Small intestine (tissue), 7 donors: Measurements from ENCODE around the gene LINGO4. TPM values are rescaled to one million over a fixed set of nuclear protein-coding genes. Genes with fewer than 3 reads are reported as not detected.

ENCODE experiments used
- DNase-seq, 2 donors: peaks; one replicate each; pipeline versions ENCODE4 v3.0.0 to v3.0.0-alpha.2; 2013
- FAIRE-seq: peaks from 2 replicates; lab custom pipeline; 2012; peaks lifted over from hg19 to GRCh38; lab: Jason Lieb, UNC
- H3K27ac ChIP-seq, 3 donors: one replicate each; pipeline ENCODE4 v1.5.1; 2013; ENCODE audit warnings: low read length in 2 of 3, mild to moderate bottlenecking in 2 of 3, control low read depth in 1 of 3, inconsistent platforms in 1 of 3, low read depth in 1 of 3, moderate library complexity in 1 of 3
- H3K27me3 ChIP-seq, 3 donors: one replicate each; pipeline ENCODE4 v1.6.1; 2013; ENCODE audit warnings: low read length in 3 of 3, inconsistent platforms in 1 of 3; ENCODE audit not compliant: control insufficient read depth in 3 of 3, insufficient read depth in 3 of 3
- H3K36me3 ChIP-seq, 3 donors: one replicate each; pipeline ENCODE4 v1.6.1; 2013; ENCODE audit warnings: low read length in 3 of 3, inconsistent platforms in 1 of 3, low read depth in 1 of 3, mild to moderate bottlenecking in 1 of 3, moderate library complexity in 1 of 3; ENCODE audit not compliant: control insufficient read depth in 3 of 3, insufficient read depth in 2 of 3
- H3K4me1 ChIP-seq, 3 donors: one replicate each; pipeline ENCODE4 v1.6.1; 2013; ENCODE audit warnings: low read length in 2 of 3, inconsistent platforms in 1 of 3, low read depth in 1 of 3, mild to moderate bottlenecking in 1 of 3, moderate library complexity in 1 of 3; ENCODE audit not compliant: control insufficient read depth in 3 of 3, insufficient read depth in 2 of 3
- H3K4me3 ChIP-seq, 3 donors: one replicate each; pipeline ENCODE4 v1.5.1; 2013; ENCODE audit warnings: low read length in 3 of 3, control low read depth in 1 of 3, inconsistent platforms in 1 of 3, low read depth in 1 of 3, mild to moderate bottlenecking in 1 of 3, moderate library complexity in 1 of 3
- H3K9me3 ChIP-seq, 2 donors: one replicate each; pipeline ENCODE4 v1.6.1; 2013; ENCODE audit warnings: low read depth in 1 of 2, low read length in 1 of 2; ENCODE audit not compliant: control insufficient read depth in 2 of 2, insufficient read depth in 1 of 2
- WGBS, 3 donors: extraction: QIAGEN DNeasy Blood & Tissue Kit; methylation state at CpG; one replicate each; pipeline ENCODE4 v1.1.7; 2013; 5-methylcytosine and 5-hydroxymethylcytosine counted together
- polyA plus RNA-seq, 4 donors: library from polyadenylated mRNA; stranded (reverse) in 3 of 4; unstranded in 1 of 4; fragments of 200-250 nt in 3 of 4; fragments of 120-200 nt in 1 of 4; gene quantifications; one replicate each; pipeline versions ENCODE4 v1.2.1 to v1.2.3, GENCODE V29; 2013
- donor health status: healthy with polysubstance abuse.
- donor health status: control.
- donor health status: control.
- donor health status: Bipolar disorder and iron deficiency.
- donor health status: healthy.

LINGO4 gene
- polyA plus RNA-seq, 4 donors = 0.15 to 0.89 TPM; not detected in 2

DNA sequence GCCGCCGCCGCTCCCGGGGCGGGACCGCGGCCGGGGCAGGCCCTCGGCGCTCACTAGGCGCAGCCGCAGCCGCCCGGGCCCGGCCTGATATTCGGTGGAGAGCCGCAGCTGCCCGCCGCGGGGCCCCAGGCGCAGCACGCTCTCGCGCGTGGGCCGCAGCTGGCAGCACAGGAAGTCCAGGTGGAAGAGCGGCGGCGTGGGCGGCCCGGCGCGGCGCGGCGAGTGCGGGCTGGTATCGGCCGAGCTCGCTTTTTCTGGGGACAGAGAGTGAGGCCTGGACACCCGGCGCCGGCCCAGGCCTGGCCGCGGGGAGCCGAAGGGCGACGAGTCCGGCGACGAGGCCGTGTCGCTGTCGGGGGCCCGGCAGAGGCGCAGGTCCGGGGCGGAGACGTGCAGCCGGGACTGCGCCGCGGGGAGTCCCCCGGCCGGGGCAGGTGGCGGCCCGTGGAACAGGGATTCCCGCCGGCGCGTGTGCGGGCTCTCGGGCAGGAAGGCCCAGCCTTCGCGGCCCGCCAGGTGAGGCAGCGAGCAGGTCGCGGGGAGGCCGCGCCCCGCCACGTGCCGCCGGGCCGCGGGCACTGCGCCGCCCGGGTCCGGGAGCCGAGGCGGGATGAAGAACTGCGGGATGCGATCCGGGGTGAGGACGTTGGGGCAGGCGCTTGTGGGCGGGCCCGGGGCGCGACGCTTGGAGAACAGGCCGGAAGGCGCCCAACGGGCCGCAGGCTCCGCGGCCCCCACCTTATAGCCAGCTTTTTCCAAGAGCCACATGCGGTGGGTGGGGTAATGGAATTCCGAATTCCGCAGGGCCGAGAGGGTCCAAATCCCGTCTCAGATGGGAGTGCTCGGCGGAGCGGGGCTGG is 33.2 kb upstream of the LINGO4 start:
- peak overlapping the region in 1 of 3 donors; percentile 17 for H3K27ac ChIP-seq
- DNase-seq (peak in 1 of 2 donors; percentile 66), FAIRE-seq (no peak)
- H3K4me3 ChIP-seq = peak overlapping the region in 2 of 3 donors; percentile 13 to 52
- H3K36me3 ChIP-seq = no peaks in the 10 kb centered on the region
- 14 to 44% (median 43%) methylated on average over 83 to 117 of the region's 117 CpGs for WGBS, 3 donors
- H3K27me3 ChIP-seq = peaks cover 0 to 25% (median 2%) of the 10 kb centered on the region in 3 donors
- peaks cover 4 to 31% (median 8%) of the 10 kb centered on the region in 3 donors for H3K4me1 ChIP-seq
- H3K9me3 ChIP-seq = no peaks in the 10 kb centered on the region

DNA sequence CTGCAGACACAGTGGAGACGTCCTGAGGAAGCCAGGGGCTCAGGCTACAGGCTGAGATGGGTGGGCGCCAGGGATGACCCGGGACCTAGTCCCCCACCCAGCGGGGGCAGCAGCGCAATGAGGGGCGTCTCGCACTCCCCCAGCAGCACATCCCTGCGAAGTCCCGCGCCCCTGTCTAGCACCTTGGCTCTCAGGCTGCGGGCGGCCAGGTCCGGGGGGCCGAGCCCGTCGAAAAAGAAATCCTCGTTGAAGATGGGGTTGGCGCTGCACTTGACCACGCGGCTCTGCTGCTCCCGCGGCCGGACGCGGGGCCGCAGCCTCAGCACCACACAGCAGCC is 32.6 kb upstream of the LINGO4 start:
- WGBS, 3 donors = 22 to 56% (median 40%) methylated on average over 24 to 26 of the region's 26 CpGs
- Histone ChIP-seq H3K4me3 (peak overlapping the region in 1 of 3 donors; percentile 52), H3K27me3 (peaks cover 0 to 25% (median 2%) of the 10 kb centered on the region in 3 donors), H3K9me3 (no peaks in the 10 kb centered on the region), H3K27ac (peak overlapping the region in 1 of 3 donors; percentile 69), H3K4me1 (peaks cover 4 to 31% (median 8%) of the 10 kb centered on the region in 3 donors), H3K36me3 (no peaks in the 10 kb centered on the region)
- no peak for DNase-seq
- FAIRE-seq = no peak

GRCh38 chr1:151837197-151837596 is 32.0 kb upstream of the LINGO4 start:
- peaks cover 0 to 25% (median 2%) of the 10 kb centered on the region in 3 donors for H3K27me3 ChIP-seq
- peaks cover 5 to 35% (median 8%) of the 10 kb centered on the region in 3 donors for H3K4me1 ChIP-seq
- H3K27ac ChIP-seq = peak overlapping the region in 1 of 3 donors; percentile 69
- DNase-seq = no peak
- H3K4me3 ChIP-seq = no peak overlapping the region
- no peaks in the 10 kb centered on the region for H3K9me3 ChIP-seq
- no peak for FAIRE-seq
- no peaks in the 10 kb centered on the region for H3K36me3 ChIP-seq
- WGBS, 3 donors = 27 to 41% (median 29%) methylated on average over 3 of the region's 3 CpGs

DNA sequence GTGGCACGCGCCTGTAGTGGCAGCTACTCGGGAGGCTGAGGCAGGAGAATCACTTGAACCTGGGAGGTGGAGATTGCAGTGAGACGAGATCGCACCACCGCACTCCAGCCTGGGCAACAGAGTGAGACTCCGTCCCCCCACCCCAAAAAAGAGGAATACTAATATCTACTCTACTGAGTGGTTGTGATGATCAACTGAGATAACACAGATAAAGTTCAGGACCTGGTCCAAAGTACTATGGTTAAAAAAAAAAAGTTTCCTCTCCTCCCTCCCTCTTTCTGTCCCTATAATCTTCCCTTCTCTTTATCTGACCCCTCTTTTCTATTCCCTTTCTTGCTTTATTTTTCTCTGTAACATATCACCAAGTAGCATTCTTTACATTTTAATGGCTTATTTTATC is 30.4 kb upstream of the LINGO4 start:
- FAIRE-seq (no peak), DNase-seq (no peak)
- Histone ChIP-seq H3K27ac (no peak overlapping the region), H3K4me3 (no peak overlapping the region), H3K9me3 (no peaks in the 10 kb centered on the region), H3K27me3 (peaks cover 0 to 25% (median 2%) of the 10 kb centered on the region in 3 donors), H3K4me1 (peaks cover 6 to 45% (median 8%) of the 10 kb centered on the region in 3 donors), H3K36me3 (no peaks in the 10 kb centered on the region)
- 94 to 95% (median 95%) methylated on average over 7 of the region's 7 CpGs for WGBS, 3 donors

DNA sequence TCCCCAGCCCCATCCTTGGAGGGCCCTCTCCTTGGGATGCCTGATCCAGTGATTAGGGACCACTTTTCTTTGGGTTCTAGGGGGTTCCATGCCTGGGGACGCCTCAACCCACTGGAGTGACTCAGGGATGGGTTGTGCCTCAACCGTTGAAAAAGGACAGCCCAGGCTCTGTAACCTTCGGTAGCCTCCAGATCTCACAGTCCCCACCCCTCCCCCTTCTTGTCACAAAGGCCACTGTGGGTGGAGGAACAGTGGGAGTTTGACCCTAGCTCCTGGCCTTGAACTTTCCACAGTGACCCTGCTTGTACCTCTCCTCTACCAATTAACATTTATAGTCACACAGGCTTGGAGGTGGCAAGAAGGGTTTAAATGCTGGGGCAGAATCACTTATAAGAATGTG is 29.0 kb upstream of the LINGO4 start:
- Histone ChIP-seq H3K36me3 (no peaks in the 10 kb centered on the region), H3K4me1 (peaks cover 6 to 40% (median 8%) of the 10 kb centered on the region in 3 donors), H3K27ac (no peak overlapping the region), H3K9me3 (no peaks in the 10 kb centered on the region), H3K4me3 (no peak overlapping the region), H3K27me3 (peaks cover 0 to 17% (median 2%) of the 10 kb centered on the region in 3 donors)
- DNase-seq = peak in 1 of 2 donors; percentile 41
- no peak for FAIRE-seq
- WGBS, 3 donors = 30 to 54% (median 31%) methylated on average over 3 of the region's 3 CpGs

DNA sequence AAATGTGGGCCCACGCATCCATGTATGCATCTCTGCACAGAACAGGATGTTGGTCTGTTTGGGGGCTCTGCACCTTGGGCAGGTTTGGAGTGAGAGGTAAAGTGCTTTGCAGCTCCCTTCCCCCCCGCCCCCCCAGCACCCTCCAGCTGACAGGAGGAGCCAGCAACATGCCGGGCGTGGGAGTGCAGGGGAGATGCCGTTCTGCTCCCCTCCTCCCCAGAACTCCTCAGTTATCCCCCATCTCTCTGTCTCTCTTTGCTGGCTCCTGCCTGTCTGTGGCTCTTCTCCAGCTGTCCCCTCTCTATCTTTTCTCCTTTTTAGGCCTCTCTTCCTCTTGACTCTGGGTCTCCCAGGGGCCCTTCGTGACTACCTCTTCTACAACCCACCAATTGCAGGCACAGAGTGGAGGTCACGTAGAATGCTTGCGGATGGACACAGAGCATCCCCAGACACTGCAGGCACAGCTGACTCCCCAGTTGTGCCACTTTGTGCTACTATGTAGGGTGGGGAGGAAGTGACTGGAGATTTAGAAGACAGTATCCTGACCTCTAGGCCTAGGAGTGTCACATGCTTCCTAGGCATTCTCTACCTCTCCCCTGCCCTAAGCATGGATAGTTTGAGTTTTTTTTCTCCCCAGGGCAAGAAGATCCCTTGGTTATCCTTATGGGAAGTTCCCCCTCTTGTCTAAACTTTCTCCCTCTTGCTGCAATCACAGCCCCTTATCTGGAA is 28.1 kb upstream of the LINGO4 start:
- Histone ChIP-seq H3K9me3 (no peaks in the 10 kb centered on the region), H3K27ac (peak overlapping the region in 1 of 3 donors; percentile 9), H3K36me3 (no peaks in the 10 kb centered on the region), H3K4me1 (peaks cover 3 to 39% (median 6%) of the 10 kb centered on the region in 3 donors), H3K27me3 (peaks cover 0 to 10% (median 2%) of the 10 kb centered on the region in 3 donors), H3K4me3 (no peak overlapping the region)
- FAIRE-seq = no peak
- no peak for DNase-seq
- 72 to 84% (median 75%) methylated on average over 4 to 8 of the region's 8 CpGs for WGBS, 3 donors

- peaks cover 0 to 5% (median 0%) of the 10 kb centered on the region in 3 donors for H3K27me3 ChIP-seq
- peak overlapping the region in 2 of 3 donors; percentile 14 to 60 for H3K27ac ChIP-seq
- 16 to 47% (median 27%) methylated on average over 10 of the region's 10 CpGs for WGBS, 3 donors
- FAIRE-seq (no peak), DNase-seq (peak; percentile 39 to 92)
- H3K4me3 ChIP-seq = no peak overlapping the region
- peaks cover 3 to 39% (median 6%) of the 10 kb centered on the region in 3 donors for H3K4me1 ChIP-seq
- no peaks in the 10 kb centered on the region for H3K9me3 ChIP-seq
- H3K36me3 ChIP-seq = no peaks in the 10 kb centered on the region
Observed at GRCh38 chr1:151832318-151832980, 27.2 kb upstream of the LINGO4 start.

DNA sequence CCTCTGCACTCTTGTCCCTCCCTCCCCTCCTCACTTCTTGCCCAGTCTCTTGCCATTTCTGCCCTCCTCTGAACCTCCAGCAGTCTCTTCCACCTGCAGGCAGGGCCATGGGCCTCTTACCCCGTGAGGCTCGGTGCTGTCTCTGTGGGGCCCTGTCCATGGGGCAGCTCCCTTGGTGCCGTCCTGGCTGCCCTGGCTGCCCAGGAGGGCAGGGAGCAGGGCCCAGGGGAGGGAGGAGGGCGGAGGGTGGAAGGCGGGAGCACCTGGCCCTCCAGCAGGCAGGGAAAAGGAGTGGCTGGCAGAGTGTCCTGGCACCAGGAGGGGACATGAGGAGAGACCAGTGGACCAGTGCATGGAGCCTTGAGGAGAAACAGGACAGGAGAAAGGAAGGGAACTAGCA is 26.4 kb upstream of the LINGO4 start, which contains the start of gene RORC:
Gene RORC, minus strand, starts transcription at position 198 of the 400 bp plus-strand sequence. Its CDS starts 38 bp downstream, at position 160.
- DNase-seq (peak; percentile 53 to 84), FAIRE-seq (no peak)
- H3K4me1 ChIP-seq = peaks cover 0 to 32% (median 6%) of the 10 kb centered on the region in 3 donors
- whole genome bisulfite sequencing, 3 donors = 25 to 62% (median 26%) methylated on average over 5 of the region's 5 CpGs
- H3K27me3 ChIP-seq = no peaks in the 10 kb centered on the region
- H3K27ac ChIP-seq = peak within 1 kb of the TSS; percentile 59 to 88 (median 69)
- peak within 1 kb of the TSS in 2 of 3 donors; percentile 30 to 64 for H3K4me3 ChIP-seq
- no peaks in the 10 kb centered on the region for H3K36me3 ChIP-seq
- no peaks in the 10 kb centered on the region for H3K9me3 ChIP-seq
